HG03378 (cell line): ENCODE data around the gene TMEM163.
"Not testable (repeated sequence)": the region's sequence is repeated elsewhere in the genome, so short reads cannot be mapped to it uniquely, and the experiment has no call there.

Experiments
- ATAC-seq: cut with Tn5 transposase; IDR thresholded peaks from one replicate; pipeline ENCODE4 v1.9.1; 2021; ENCODE audit warnings: mild to moderate bottlenecking, moderate library complexity; ENCODE audit not compliant: unreplicated experiment

TMEM163 gene

DNA sequence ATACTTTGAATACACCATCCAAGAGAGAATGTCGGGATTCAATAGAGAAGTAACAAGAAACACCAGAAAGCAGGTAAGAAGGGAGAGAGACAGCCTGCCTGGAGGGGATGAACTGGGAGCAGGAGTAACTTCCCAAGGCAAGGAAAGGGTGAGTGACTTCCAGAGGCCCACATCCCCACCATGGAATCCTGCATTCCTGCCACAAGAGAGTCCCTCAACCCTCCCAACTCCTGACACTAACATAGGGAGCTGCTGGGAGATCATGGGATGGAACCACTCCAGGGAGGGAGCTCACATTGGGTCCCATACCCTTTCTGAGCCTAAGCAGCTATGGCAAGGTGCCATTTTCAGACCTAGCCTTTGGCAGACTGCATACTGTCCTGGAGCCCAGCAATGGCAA lies 5.5 kb upstream of the TMEM163 start:
- ATAC-seq = no peak

DNA sequence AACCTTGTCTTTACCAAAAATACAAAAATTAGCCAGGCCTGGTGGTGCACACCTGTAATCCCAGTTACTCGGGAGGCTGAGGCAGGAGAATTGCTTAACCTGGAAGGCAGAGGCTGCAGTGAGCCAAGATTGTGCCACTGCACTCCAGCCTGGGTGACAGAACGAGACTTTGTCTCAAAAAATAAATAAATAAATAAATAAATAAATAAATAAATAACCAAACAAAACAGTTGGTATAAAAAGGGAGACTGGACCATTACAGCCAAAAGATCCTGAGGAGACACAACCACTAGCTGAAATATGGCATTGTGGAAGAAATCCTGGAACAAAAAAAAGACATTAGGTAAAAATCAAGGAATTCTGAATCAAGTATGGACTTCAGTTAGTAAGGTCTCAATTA lies 4.9 kb upstream of the TMEM163 start:
- not testable (repeated sequence) for ATAC-seq

DNA sequence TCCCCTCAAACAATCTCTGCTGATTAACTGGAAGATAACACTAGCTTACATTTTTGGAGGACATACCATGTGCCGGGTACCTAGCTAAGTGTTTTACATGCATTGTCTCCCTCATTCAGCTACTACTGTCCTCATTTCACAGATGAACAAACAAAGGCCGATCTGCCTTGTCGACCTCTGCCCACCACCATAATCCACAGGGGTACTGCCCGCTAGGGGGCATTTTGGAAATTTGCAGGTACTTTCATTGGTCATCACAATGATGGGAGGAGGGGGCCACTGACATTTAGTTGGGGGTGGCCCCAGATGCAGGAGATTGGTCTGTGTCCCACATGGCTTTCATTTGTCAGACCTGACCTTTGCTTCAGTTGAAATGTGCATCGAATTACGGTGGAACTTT lies 3.9 kb upstream of the TMEM163 start:
- ATAC-seq = no peak

DNA sequence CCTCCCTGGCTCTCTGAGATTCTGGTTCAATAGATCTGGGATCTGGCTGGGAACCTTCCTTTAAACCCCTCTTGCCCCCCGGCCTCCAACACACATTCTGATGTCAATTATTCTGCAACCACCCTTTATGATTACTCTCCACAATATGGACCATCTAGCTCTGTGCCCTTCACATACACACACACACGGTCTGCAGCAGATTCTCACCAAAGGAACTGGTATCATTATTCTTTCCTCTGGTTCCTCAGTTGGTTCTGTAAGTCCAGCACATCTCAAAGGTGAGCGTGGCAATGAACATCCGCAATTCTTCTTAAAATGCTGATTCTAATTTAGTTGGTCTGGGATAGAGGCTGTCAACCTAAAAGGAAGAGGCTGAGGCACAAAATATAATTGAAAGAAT lies 2.8 kb upstream of the TMEM163 start:
- no peak for ATAC-seq

DNA sequence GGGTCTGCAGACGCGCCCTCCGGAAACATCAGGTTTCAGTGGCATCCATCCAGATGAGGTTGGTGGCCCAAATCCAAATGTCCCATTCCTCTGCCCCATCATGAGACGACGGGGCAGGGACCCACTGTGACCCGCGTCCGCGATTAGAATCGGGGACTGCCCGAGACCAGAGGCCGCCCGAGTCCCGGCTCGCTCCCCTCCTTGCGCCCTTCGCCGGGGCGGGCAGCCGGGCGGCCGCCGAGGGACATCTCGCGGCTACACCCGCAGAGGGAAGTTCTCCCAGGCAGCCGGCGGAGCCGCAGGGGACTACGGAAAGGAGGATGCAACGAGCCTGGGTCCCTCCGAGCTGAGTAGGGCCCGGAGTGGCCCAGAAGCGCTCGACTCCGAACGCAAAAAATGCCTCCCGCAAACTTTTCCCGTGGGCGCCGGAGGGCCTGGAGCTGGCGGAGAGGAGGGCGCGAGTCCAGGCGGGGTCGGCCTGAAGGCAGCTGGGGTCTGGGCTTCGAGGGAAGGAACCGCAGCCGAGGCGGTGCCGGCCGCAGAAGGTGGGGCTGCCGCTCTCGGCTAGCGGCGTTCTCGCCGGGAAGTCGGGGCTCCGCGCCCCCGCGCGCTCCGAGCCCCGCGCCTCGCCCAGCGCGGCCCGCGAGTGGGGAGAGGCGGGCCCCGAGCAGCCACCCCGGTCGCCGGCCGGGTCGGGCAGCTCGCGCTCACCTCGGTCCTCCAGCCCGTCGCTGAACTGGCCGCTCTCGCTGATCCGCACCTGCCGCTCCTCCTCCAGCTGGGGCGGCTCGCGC lies 580 bp downstream of the TMEM163 start:
- no peak for ATAC-seq

DNA sequence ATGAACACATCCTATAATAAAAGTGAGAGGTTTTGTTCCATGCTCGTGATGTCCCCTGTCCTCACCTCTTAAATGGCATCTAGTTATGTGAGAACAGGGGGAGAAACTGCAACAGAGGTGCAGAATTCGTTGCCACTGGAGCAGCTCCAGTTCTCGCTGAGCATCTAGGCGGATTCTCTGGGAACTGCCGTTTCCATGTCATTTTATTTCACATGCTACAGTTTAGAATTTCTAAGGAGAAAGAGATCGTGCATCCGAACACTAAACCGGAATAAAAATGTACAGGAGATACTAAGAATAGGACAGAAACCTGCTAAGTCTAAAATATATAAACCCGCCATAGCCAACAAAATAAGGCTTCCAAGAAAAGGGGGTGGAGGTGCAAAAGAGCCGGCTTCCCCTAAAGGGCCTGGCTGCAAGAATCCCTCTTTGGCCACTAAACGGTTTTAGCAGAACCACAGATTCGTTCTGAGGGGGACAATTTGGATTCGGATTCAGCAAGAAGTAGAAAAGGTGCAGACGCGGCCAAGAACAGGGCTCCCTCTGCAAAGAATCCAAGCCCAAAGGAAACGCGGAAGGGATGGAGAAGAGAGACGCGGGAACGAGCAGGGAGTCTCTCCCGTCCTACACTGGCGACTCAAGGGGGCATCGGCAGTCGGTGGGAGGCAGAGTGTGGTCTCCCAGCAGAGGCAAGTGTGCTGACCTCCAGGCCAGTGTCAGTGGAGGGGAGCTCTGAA lies 1.3 kb downstream of the TMEM163 start:
- ATAC-seq = no peak

DNA sequence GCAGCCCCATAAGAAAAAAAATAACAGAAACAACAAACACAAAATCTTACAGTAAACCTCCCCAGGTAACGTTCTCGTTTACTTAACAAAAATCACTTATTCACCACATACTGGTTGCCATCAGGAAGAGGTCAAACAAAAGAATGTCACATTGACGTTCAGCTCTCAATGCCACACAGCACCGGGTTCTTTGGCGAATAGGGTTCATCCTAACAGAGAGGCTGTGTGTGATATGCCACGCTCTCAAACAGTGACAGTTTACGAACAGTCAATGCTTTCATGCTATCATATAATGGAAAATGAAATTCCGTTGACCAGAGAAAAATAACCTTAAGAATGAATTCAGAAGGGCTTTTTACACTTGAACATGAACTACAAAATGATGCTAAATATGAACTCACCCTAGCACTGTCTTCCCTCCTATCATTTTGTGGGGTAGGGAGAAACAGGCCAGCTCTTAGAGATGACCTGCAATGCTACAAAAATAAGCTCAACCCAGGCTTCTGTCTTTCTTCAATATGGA lies 2.0 kb downstream of the TMEM163 start:
- no peak for ATAC-seq

DNA sequence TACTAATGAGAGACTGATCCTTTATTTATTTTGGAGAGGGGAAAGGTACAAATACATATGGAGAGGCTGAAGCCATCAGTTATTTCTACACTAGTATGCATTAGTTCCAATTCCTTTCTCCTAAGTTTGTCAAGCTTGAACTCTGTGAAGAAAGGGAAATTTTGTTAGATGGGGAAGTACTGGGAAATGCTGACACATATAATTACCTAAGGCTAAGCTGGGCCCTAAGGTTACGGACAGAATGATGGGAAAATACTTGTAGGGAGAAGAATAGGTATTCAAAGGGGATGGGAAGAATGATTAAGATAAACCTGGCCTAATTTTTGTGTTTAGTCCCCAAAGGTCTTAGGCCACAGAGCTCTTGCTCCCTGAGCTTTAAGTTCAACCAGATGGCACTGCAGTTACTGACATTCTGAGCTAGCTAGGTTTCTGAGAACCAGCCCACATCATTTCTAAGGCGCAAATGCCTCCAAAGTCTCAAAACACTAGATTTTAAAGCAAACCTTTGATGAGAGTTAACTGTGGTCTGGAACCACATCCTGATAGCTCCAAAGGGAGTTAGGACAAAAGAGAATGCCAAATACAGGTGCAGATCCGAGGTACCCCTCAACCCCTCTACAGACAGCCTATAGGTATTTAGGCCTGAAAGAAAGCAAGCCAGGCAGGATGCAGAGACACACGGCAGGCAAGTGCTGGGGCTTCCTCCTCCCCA lies 2.7 kb downstream of the TMEM163 start:
- ATAC-seq = no peak

DNA sequence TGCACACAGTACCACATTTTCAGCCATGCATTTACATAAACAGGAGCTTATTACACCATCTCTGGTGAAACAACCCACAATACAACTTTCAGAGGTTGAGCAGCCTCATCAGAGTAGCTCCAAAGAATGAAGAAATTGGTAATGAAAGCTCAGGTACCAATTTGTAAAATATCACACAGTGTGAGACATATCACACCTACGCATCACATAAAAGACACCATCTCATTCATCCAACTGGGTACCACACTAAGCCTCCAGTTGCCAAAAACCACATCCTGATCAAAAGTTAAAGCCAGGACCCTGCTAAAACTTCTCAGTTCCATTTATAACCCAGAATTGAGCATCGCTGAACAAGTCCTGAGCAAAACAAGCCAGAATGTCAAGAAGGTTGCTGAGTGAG lies 4.6 kb downstream of the TMEM163 start:
- ATAC-seq = no peak

DNA sequence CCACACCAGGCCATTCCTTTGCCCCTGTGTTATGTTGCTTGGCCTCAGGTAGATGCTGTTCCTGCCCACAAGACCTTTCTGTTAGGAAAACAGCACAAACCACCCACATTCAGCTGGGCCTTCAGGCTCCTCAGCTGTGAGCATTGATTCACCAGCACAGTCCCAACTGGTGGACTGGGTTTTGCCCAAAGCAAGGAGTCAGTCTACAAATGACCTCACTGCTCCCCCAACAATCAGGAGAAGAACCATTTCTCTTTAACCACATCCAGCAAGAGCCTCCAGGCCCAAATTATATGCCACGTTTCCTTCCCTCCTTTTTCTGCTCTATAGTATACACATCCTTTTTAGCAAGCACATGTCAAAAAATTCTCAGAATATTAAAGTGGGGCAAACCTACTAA lies 5.2 kb downstream of the TMEM163 start:
- ATAC-seq = no peak

DNA sequence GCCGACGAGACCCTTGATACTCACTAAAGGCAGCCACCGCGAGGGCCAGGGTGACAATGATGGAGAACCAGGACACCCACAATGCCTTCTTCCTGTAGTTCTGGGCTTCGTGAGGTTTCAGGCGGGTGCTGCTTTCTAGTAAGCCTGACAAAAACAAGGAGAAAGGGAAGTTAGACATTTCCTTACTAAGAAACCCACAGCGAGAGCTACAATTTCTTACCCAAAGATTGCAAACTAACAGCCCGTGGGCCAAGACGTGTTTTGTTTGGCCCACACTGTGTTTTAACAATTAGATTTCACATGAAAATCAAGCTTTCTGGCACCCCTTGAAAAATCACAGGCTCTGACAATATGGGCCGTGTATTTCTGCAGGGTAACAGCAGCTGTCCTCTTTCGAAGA lies 5.6 kb downstream of the TMEM163 start:
- ATAC-seq = no peak

DNA sequence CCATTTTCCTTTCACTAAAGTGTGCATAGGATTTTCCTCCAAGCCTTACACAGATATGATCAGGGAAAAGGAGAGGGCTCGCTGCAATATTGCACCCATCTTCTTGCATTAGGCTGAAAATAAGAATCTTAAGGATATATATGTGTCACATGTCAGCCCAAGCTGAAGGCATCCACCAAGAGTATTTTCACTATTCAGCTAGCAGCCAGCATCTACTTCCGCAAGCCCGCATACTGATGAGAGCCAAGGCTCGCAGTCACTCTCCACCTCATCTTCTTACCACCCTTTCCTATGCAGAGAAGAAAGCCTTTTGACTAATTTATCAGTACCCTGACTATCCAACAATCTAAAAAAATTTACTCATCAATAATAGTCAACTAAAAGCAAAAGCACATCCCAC lies 6.1 kb downstream of the TMEM163 start:
- no peak for ATAC-seq

DNA sequence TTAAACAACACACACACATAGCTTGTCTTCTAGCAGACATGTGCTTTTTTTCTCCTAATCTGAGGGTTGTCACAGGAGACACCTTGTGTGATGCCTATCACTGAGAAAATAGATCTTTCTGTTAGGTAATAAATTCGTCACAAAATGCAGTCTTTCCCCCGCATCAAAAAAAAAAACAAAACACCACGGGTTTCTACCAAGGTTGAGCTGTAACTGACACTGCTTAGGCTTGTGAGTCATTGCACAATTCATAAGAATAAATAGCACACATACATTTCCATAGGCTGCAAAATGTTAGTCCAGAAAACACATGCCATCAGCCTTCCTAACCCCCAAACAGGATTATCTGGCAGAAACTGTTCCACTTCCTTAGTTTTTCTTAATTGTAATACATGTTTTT lies 6.5 kb downstream of the TMEM163 start:
- no peak for ATAC-seq

DNA sequence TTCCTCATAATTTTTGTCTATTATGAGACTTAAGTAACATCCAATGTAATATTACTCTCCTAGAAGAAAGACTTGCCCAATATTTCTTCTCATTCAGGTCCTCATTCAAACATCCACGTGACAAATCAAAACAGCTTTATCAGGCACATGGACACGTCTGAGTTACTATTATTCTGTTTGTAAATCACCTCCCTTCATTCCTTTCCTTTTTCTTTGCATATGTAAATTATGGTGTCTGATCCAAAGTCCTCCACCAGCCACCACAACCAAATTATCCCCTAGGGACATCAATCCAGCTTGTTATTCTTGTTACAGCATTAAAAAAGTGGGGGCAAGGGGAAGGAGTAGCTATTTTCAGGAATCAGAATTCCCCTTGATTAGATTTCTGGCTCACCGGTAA lies 7.1 kb downstream of the TMEM163 start:
- no peak for ATAC-seq

DNA sequence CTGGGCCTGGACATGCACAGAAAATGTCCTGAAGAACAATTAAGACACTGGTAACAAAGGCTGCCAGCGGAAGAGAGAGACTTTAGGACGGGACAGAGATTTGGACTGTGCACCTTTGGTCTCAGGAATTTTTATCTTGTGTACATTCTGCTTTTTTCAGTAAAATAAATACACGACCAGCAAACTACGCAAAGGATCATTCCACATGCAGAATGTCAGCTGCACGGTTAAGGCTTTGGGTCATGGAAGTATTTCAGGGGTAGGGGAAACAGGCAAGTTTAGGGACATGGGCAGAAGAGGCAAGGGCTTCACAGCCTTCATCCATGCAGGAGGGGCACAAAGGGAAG lies 11.5 kb downstream of the TMEM163 start:
- no peak for ATAC-seq

DNA sequence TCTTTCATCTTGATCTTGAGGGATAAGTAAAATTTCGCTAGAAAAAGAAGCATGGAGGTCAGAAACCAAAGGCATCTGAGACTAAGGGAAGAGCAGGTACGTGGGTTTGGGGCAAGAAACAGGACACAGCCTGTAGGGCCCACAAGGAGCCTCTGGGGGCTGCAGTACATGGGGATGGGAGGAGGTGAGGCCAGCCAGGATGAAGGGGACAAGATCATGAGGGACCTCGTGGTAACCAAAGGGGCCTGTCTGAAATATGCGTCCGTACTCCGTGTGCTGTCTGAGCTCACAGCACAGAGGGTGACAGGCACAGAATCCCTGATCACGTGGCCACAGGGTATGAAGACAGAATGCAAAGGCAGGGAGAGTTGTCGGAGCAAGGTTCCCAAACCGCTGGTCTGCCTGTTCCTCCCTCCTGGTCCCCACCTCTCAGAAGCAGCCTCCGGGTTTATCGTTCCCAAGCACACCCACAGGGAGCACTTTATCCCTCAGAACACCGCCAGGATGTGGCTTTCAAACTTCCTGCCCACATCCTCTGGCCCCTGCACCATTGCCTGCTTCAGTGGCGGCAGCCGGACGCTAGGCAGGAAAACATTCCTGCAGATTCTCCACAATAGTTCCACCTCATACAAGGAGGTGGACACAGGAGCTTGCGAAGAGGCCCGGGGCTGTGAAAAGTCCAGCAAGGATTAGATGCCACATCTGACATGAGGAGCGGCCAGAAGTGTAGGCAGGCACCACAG lies 12.0 kb downstream of the TMEM163 start:
- no peak for ATAC-seq

DNA sequence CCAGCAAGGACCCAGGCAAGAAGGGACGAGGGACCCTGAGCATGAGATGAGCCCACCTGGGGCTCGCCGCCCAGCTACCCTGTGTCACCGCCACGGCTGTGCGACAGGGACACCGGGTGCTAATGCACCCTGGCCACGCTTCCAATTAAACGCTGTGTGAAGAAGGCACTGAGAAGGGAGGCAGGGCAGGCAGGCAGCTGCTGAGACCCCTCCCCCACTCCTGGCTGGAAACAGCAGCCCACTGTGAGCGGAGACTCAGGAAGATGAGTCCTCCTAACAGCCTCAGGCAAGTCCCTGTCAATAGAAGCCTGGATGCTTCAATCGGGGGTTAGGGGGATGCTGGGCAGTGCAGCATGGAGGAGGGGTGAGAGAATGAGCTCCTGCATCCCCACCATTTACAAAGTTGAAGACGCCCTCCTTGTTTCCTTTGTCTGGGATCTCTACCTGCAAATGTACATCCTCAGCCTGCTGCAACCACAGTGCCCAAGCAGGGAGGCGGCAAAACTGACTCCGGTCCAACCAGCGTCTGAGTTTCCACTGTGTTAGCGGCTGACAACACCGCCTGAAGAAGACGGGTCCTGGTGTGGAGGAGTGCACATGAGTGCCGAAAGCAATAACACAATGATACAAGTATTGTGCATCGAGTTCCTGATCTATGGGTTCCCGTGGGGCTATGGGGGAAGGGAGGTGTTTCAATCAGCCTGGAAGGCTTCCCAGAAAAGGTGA lies 12.8 kb downstream of the TMEM163 start:
- no peak for ATAC-seq

DNA sequence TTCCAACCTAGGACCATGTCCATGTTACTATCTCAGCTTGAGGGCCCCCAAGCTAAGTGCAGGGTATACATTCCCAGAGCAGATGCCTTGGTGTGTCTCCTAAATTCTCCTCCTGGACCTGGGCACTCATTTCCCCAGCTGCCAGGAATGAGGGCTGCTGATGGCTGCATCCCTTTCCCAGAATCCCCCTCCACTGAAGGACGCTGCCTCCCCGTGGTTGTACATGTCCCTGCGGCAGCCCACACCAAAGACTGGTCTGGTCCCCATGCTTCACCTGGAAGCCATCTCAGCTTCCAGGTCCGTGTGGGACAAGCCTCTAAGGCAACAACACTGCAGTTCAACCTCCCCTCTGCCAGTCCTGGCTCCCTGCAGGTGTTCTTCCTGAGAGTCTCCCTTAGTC lies 14.6 kb downstream of the TMEM163 start:
- ATAC-seq = no peak

DNA sequence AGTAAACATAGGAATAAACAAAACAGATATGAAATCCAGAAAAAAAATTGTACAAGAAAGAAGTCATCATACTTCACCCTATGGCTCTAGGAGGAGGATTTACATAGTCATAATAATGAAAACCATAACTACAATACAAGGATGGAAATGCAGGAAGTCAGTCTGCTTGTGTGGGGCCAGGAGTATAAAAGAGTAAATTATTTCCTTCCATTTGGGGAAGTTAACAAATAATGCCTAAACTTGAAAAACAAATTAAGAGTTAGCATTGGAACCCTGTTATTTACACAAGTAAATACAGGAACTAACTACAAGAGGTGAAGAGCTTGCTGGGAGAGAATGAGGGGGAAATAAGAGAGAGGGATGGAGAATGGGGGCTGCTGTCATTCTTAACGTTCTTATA lies 15.4 kb downstream of the TMEM163 start:
- ATAC-seq = no peak

DNA sequence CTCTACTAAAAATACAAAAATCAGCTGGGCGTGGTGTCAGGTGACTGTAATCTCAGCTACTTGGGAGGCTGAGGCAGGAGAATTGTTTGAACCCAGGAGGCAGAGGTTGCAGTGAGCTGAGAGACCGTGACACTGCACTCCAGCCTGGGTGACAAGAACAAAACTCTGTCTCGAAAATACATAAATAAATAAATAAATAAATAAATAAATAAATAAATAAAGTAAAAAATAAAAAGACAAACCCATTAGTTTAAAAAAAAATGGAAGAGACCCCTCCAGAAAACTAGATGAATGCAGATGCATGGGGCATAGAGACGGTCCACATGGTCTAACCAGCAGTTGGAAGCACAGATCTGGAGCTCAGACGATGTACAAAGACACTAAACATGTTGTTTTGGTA lies 18.1 kb downstream of the TMEM163 start:
- ATAC-seq = no peak
